ENCODE measurements around the gene MYL12B.

MYL12B gene

DNA sequence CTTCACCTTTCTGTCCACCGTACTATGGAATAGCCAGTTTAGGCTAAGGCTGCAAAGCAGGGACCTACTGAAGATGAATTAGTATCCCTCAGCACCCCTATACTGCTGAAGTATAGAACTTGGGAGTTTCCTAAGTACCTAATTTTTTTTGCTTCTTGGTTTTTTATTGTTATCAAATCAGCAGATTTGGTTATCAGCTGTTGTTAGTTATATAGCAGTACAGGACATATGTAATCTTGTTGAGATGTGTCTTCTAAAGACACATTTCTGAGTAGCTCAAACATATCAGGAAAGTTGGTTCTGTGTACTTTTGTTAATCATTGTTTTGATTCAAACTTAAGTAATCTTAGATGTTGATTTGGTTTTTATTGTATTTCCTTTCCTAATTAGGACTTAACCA is 9.1 kb upstream of the MYL12B start:
- no peak for DNase-seq (ENCODE audit: low read depth)
- H3K4me3 ChIP-seq (ENCODE audit: low read depth, low read length) = no peak overlapping the region
- TF ChIP-seq, protein P1, sequence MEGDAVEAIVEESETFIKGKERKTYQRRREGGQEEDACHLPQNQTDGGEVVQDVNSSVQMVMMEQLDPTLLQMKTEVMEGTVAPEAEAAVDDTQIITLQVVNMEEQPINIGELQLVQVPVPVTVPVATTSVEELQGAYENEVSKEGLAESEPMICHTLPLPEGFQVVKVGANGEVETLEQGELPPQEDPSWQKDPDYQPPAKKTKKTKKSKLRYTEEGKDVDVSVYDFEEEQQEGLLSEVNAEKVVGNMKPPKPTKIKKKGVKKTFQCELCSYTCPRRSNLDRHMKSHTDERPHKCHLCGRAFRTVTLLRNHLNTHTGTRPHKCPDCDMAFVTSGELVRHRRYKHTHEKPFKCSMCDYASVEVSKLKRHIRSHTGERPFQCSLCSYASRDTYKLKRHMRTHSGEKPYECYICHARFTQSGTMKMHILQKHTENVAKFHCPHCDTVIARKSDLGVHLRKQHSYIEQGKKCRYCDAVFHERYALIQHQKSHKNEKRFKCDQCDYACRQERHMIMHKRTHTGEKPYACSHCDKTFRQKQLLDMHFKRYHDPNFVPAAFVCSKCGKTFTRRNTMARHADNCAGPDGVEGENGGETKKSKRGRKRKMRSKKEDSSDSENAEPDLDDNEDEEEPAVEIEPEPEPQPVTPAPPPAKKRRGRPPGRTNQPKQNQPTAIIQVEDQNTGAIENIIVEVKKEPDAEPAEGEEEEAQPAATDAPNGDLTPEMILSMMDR (IDR thresholded peaks at IDR 0.05; ENCODE audit: insufficient read depth, low read depth, low read length, missing control alignments) = no peak

DNA sequence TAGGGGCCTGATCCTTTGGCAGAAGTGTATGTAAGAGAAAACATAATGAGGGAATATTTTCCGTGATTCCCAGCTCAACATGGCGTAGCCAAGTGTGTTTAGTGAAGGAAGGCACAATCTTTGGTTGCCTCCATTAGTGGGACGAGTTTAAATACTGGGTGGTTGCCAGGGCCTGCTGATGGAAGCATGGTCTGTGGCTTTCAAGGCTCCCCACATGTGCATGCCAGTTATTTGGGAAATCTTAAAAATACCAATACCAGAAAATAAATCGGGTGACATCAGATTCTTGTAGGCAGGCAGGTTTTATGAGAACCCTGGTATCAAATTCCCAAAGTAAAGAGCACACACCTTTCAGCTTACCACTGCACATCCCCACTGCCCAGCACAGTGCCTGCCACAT is 7.2 kb upstream of the MYL12B start:
- DNase-seq (ENCODE audit: low read depth) = no peak
- TF ChIP-seq, protein P1 (IDR thresholded peaks at IDR 0.05; ENCODE audit: insufficient read depth, low read depth, low read length, missing control alignments) = no peak
- H3K4me3 ChIP-seq (ENCODE audit: low read depth, low read length) = no peak overlapping the region

DNA sequence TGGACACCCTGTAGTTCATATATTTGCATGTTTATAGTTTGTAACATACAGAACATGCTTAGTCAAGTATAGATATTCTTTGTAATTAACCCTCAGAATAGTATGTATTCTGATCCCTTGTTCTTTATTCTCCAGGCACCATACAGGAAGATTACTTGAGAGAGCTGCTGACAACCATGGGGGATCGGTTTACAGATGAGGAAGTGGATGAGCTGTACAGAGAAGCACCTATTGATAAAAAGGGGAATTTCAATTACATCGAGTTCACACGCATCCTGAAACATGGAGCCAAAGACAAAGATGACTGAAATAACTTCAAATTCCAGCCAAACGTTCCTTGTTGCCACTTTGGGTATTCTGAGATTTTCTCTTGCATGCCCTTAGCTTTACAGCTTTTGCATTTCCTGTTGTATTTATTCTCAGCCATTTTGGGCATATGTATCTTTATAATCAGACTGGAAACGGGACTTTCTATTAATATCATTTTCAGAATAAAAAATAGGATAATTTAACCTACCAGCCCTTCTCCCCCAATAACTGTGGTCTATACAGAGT is 6.2 kb upstream of the MYL12B start:
- TF ChIP-seq, protein P1 (IDR thresholded peaks at IDR 0.05; ENCODE audit: insufficient read depth, low read depth, low read length, missing control alignments) = no peak
- no peak overlapping the region for H3K4me3 ChIP-seq (ENCODE audit: low read depth, low read length)
- no peak for DNase-seq (ENCODE audit: low read depth)

DNA sequence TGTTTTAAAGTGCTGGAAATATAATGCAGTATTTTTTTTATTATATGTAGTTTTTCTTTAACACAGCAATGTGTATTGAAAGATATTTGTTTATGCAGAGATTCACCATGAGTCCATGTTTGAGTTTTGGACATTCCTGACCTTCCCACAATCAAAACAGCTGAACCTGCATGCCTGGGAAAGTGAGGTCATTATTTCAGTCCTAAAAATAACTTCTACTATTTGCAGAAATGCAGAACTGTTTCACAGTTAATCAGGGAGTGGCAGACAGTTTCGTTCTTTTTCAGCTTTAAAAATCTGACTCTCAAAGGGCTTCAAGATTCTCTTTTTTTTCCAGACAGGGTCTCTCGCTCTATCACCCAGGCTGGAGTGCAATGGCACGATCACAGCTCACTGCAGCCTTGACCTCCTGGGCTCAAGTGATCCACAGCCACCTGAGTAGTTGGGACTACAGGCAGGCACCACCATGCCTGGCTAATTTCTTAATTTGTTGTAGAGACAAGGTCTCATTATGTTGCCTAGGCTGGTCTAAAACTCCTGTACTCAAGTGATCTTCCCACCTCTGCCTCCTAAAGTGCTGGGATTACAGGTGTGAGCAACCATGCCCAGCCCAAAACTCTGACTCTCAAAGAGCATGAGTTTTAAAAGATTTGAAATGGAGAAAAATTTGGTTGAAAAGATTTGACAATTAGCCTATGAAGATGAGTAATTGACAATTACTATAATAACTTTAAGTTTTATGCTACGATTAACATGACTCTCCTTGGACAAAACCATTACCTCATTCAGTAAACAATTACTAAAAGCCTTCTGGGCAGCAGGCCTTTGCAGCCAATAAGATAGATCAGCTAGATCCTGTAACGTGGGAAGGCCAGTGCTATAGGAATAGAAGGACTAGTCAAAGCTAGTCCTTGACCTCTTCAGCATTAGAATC is 5.0 kb upstream of the MYL12B start:
- peak; percentile 35 for DNase-seq (ENCODE audit: low read depth)
- no peak overlapping the region for H3K4me3 ChIP-seq (ENCODE audit: low read depth, low read length)
- TF ChIP-seq, protein P1 (IDR thresholded peaks at IDR 0.05; ENCODE audit: insufficient read depth, low read depth, low read length, missing control alignments) = no peak

DNA sequence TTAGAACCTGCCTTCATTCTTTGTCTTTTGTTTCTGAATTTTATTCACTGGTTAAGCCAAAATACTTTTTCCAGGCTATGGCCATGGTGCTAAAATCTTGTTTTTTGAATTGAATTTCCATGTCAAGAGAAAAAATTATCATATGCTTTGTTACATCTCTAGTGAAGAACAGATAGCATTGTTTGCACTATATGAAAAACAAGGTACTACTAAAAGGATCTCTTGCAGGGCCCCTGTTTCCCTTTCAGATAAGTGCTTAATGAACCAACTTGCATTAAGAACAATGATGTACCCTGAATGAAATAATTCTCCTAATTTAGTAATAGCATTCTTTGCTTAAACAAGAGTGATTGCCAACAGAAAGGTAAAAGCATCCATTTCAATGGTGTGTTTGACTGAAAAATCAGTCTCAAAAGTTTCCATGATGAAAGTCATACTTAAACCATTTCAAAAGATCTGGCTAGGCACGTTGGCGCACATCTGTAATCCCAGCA is 4.3 kb upstream of the MYL12B start:
- TF ChIP-seq, protein P1 (IDR thresholded peaks at IDR 0.05; ENCODE audit: insufficient read depth, low read depth, low read length, missing control alignments) = no peak
- DNase-seq (ENCODE audit: low read depth) = no peak
- H3K4me3 ChIP-seq (ENCODE audit: low read depth, low read length) = no peak overlapping the region

DNA sequence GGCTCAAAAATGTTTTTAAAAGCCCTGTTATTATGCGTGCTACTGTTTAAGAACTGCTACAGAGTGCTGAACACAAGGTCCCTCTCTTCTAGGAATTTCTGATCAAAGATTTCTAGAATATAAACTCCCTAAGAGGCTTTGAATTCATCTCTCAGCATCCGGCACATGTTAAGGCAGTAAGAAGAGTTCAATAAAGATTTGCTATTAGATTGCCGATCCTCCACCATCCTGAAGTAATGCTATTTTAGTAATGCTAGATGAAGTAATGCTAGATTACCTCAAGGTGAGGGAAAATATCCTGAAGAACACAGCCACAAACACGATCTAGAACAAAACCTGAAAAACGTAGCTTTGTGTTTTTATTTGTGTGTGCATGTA is 949 bp upstream of the MYL12B start:
- peak overlapping the region; percentile 93 for H3K4me3 ChIP-seq (ENCODE audit: low read depth, low read length)
- DNase-seq (ENCODE audit: low read depth) = no peak

More for the DNA sequence above, 949 bp upstream of the MYL12B start:
- TF ChIP-seq, protein P1 (IDR thresholded peaks at IDR 0.05; ENCODE audit: insufficient read depth, low read depth, low read length, missing control alignments) = no peak

Data from GM12865 (cell line).